B cell (primary cell): ENCODE data around the gene VPS37C.

Source experiments
- EZH2 ChIP-seq: IDR thresholded peaks from 2 replicates; pipeline ENCODE4 v1.6.1; 2012; ENCODE audit warnings: borderline replicate concordance, low read depth, mild to moderate bottlenecking, moderate library complexity, low read length; ENCODE audit not compliant: insufficient read depth, poor library complexity, severe bottlenecking
- TF ChIP-seq, protein P1 (sequence below): fragments of 200-600 bp; IDR thresholded peaks from one replicate; pipeline ENCODE4 v1.8.0; 2022; ENCODE audit warnings: antibody characterized with exemption, mild to moderate bottlenecking

DNA sequence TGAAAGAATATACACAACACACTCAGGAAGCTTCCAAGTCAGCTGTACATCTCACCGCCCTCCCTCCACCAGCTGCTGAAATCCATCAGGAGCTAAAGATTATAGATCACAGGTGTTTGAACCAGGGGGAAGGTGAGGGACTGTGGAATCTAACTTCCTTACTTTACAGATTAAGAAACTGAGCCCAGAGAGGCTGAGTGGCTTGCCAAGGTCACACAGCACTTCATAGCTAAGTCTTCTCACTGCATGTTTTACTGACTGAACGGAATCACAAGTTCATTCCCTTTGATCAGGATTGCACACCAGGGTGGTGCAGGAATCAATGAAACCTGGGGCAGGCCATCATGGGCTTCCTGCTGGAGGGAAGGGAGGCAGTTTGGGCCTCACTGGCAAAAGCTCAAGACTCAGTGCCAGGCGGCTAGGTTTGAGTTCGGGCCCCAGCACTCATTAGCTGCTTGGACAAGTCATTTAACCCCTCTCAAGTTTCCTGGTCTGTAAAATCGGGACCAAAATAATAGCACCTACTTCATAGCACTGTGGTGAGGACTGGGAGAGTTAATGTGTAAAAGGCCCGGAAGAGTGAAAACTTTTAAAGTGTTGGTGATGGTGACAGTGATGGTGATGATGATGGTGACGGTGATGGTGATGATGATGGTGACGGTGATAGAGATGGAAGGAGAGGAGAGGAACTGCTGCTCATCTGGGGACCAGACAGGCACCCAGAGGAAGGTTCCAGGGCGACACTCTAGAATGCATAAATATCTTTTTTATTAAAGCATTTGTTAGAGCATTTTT, 50.8 kb downstream of the VPS37C start:
- TF ChIP-seq, protein P1, sequence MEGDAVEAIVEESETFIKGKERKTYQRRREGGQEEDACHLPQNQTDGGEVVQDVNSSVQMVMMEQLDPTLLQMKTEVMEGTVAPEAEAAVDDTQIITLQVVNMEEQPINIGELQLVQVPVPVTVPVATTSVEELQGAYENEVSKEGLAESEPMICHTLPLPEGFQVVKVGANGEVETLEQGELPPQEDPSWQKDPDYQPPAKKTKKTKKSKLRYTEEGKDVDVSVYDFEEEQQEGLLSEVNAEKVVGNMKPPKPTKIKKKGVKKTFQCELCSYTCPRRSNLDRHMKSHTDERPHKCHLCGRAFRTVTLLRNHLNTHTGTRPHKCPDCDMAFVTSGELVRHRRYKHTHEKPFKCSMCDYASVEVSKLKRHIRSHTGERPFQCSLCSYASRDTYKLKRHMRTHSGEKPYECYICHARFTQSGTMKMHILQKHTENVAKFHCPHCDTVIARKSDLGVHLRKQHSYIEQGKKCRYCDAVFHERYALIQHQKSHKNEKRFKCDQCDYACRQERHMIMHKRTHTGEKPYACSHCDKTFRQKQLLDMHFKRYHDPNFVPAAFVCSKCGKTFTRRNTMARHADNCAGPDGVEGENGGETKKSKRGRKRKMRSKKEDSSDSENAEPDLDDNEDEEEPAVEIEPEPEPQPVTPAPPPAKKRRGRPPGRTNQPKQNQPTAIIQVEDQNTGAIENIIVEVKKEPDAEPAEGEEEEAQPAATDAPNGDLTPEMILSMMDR, result no peak
- no peak for TF ChIP-seq EZH2
